HL-60 (cell line): ENCODE data around the gene DCHS2.

Experiments used
- CTCF ChIP-seq: IDR thresholded peaks from one replicate; pipeline ENCODE4 v1.5.1; 2011; ENCODE audit warnings: low read length, control low read depth, inconsistent platforms; ENCODE audit not compliant: insufficient read depth
- GABPA ChIP-seq: IDR thresholded peaks from 2 replicates; pipeline ENCODE4 v1.6.1; 2012; ENCODE audit warnings: low read depth
- POLR2AphosphoS5 ChIP-seq: IDR thresholded peaks from 2 replicates; pipeline ENCODE4 v1.6.1; 2012; ENCODE audit warnings: low read depth

GRCh38 chr4:154511548-154511947 is 19.9 kb upstream of the DCHS2 start:
- TF ChIP-seq CTCF (no peak), POLR2AphosphoS5 (no peak), GABPA (no peak)
